HG03565 (cell line): Measurements from ENCODE around the gene RARB.
A peak's percentile ranks its signal among the peaks of the same experiment; 100 is the strongest.

Experiments
- ATAC-seq: cut with Tn5 transposase; IDR thresholded peaks from one replicate; pipeline ENCODE4 v1.9.1; 2021; ENCODE audit warnings: mild to moderate bottlenecking, moderate library complexity; ENCODE audit not compliant: unreplicated experiment

RARB gene

GRCh38 chr3:25427942-25428788, at the start of gene RARB:
Gene RARB, plus strand, starts transcription at chr3:25428263. Its CDS starts 469 bp downstream, at chr3:25428732.
- ATAC-seq: peak; percentile 60

- ATAC-seq: no peak
Measured at GRCh38 chr3:25378786-25379311, 49.2 kb upstream of the RARB start.

- ATAC-seq: no peak
Measured at GRCh38 chr3:25380222-25380739, 47.8 kb upstream of the RARB start.

GRCh38 chr3:25381083-25381482, 47.0 kb upstream of the RARB start:
- no peak for ATAC-seq

GRCh38 chr3:25384471-25384870, 43.6 kb upstream of the RARB start:
- no peak for ATAC-seq

- ATAC-seq: no peak
Measured at GRCh38 chr3:25385807-25386460, 42.1 kb upstream of the RARB start.

- no peak for ATAC-seq
Measured at GRCh38 chr3:25386686-25387255, 41.3 kb upstream of the RARB start.

GRCh38 chr3:25390605-25391004, 37.5 kb upstream of the RARB start:
- no peak for ATAC-seq

GRCh38 chr3:25396251-25396650, 31.8 kb upstream of the RARB start:
- ATAC-seq: no peak

GRCh38 chr3:25396686-25397085, 31.4 kb upstream of the RARB start:
- ATAC-seq: no peak

- ATAC-seq: no peak
Measured at GRCh38 chr3:25397150-25397549, 30.9 kb upstream of the RARB start.

- ATAC-seq: no peak
Measured at GRCh38 chr3:25400587-25400986, 27.5 kb upstream of the RARB start.

- ATAC-seq: no peak
Measured at GRCh38 chr3:25403968-25404367, 24.1 kb upstream of the RARB start.

- no peak for ATAC-seq
Measured at GRCh38 chr3:25404569-25404968, 23.5 kb upstream of the RARB start.

- no peak for ATAC-seq
Measured at GRCh38 chr3:25405335-25405734, 22.7 kb upstream of the RARB start.

GRCh38 chr3:25410703-25411102, 17.4 kb upstream of the RARB start:
- no peak for ATAC-seq

- no peak for ATAC-seq
Measured at GRCh38 chr3:25412269-25412668, 15.8 kb upstream of the RARB start.

- no peak for ATAC-seq
Measured at GRCh38 chr3:25416176-25416575, 11.9 kb upstream of the RARB start.

- no peak for ATAC-seq
Measured at GRCh38 chr3:25418596-25418995, 9.5 kb upstream of the RARB start.

GRCh38 chr3:25419251-25419650, 8.8 kb upstream of the RARB start:
- no peak for ATAC-seq

- no peak for ATAC-seq
Measured at GRCh38 chr3:25420147-25420546, 7.9 kb upstream of the RARB start.

GRCh38 chr3:25420885-25421284, 7.2 kb upstream of the RARB start:
- no peak for ATAC-seq
